CD4-positive, CD25-positive, alpha-beta regulatory T cell (primary cell): ENCODE measurements around the gene ARHGAP6. TPM values are rescaled to one million over a fixed set of nuclear protein-coding genes. Genes with fewer than 3 reads are reported as not detected.

Experiments used
- ATAC-seq, 2 donors: fragments of 150-1000 bp; cut with Tn5 transposase; one replicate each; pipeline ENCODE4 v1.10.0; 2021; ENCODE audit warnings: low read depth in 2 of 2, moderate number of reproducible peaks in 2 of 2, moderate library complexity in 1 of 2
- DNase-seq, 3 donors: peaks; one replicate each; pipeline versions ENCODE4 v3.0.0 to v3.0.0-alpha.2; 2012 to 2022; ENCODE audit warnings: mixed read lengths in 1 of 3
- H3K27ac ChIP-seq: one replicate; pipeline ENCODE4 v1.7.0; 2013; ENCODE audit warnings: mild to moderate bottlenecking, low read length; ENCODE audit not compliant: insufficient read depth, poor library complexity, severe bottlenecking
- H3K27me3 ChIP-seq: one replicate; pipeline ENCODE4 v1.7.0; 2013; ENCODE audit warnings: low read length; ENCODE audit not compliant: control insufficient read depth, insufficient read depth
- H3K36me3 ChIP-seq: one replicate; pipeline ENCODE4 v1.7.0; 2013; ENCODE audit warnings: mild to moderate bottlenecking, low read length, moderate library complexity; ENCODE audit not compliant: control insufficient read depth, insufficient read depth
- H3K4me1 ChIP-seq: 2 replicates; pipeline ENCODE4 v1.7.0; 2013; ENCODE audit warnings: mild to moderate bottlenecking, low read length; ENCODE audit not compliant: insufficient read depth, control insufficient read depth, poor library complexity, severe bottlenecking
- H3K4me3 ChIP-seq: one replicate; pipeline ENCODE4 v1.7.0; 2013; ENCODE audit warnings: low read depth, mild to moderate bottlenecking, low read length, moderate library complexity
- H3K9me3 ChIP-seq, 2 experiments: 1 replicate in 1 of 2; 2 replicates in 1 of 2; pipeline ENCODE4 v1.7.0; 2013; ENCODE audit warnings: low read length in 2 of 2, mild to moderate bottlenecking in 1 of 2, moderate library complexity in 1 of 2; ENCODE audit not compliant: control insufficient read depth in 2 of 2
- H3K27ac Mint-ChIP-seq, 3 donors: one replicate each; pipeline ENCODE4 v1.8.0; 2020 to 2022; ENCODE audit warnings: mild to moderate bottlenecking in 3 of 3, mixed read lengths in 3 of 3, moderate library complexity in 2 of 3
- H3K27me3 Mint-ChIP-seq: one replicate; pipeline ENCODE4 v1.8.0; 2022; ENCODE audit warnings: mild to moderate bottlenecking, mixed read lengths
- H3K36me3 Mint-ChIP-seq: one replicate; pipeline ENCODE4 v1.8.0; 2020; ENCODE audit warnings: mixed read lengths
- H3K4me1 Mint-ChIP-seq, 4 donors: one replicate each; pipeline ENCODE4 v1.8.0; 2020 to 2022; ENCODE audit warnings: mixed read lengths in 4 of 4, mild to moderate bottlenecking in 1 of 4
- H3K4me3 Mint-ChIP-seq, 4 donors: one replicate each; pipeline ENCODE4 v1.8.0; 2020 to 2022; ENCODE audit warnings: mild to moderate bottlenecking in 4 of 4, mixed read lengths in 4 of 4, moderate library complexity in 3 of 4
- H3K9me3 Mint-ChIP-seq, 7 donors: one replicate each; pipeline ENCODE4 v1.8.0; 2020 to 2022; ENCODE audit warnings: mixed read lengths in 7 of 7, mild to moderate bottlenecking in 3 of 7, moderate library complexity in 2 of 7
- polyA plus RNA-seq, 4 donors: library from polyadenylated mRNA; unstranded; fragments of 300-500 nt; fragmentation: Illumina TruSeq; gene quantifications; one replicate each; pipeline ENCODE4 v1.2.3, GENCODE V29; 2021
- total RNA-seq: library from RNA; stranded (reverse); gene quantifications from one replicate; pipeline ENCODE4 v1.2.3, GENCODE V29; 2022

ARHGAP6 gene
- total and polyA plus RNA-seq, 5 donors from 2014 or later: 1.8 TPM; not detected in 4

DNA sequence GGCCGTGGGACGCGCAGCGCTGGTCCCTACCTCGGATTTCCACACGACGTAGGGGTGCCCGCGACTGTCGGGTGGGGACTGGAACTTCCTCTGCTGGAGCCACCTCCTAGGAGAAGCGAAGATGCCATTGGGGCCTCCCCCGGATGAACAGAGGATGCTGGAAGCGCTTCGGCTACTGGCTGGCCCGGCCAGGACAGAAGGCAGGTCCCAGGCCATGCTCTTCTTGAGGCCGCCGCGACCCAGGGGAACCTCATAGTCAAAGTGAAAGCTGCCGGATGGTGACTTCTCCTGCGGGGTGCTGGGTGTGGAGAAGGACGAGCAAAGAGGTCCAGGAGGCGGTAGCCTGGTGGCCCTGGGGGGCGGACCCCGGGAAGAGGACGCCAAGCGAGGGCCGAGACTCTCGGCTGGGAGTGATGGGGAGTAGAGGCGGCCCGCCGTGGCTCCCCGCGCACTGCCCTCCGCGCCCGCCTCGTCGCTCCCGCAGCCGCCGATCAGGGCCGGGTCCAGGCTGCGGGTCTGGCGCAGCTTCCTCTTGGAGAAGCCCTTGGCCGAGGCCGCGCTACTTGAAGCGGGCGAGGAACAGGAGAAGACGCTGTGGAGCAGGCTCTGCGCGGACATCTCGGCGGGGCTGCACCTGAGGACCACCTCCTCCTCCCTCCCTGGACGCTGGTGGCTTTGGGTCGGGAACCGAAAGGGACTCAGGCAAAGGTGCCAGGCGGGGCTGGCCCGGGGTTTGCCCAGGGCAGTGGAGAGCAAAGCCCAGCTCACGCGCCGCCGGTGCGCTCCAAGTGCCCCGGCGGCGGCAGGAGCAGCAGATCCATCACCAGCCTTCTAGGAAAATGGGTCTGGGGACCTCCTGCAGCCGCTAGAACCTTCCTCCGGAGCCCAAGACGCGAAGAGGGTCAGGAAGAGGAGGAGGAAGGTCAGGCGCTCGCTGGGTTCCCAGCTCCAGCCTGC lies 1.2 kb downstream of the ARHGAP6 start:
- Mint-ChIP-seq H3K27me3 (peaks cover 48% of the 10 kb centered on the region), H3K9me3 (peaks cover 0 to 1% (median 0%) of the 10 kb centered on the region in 7 donors), H3K4me1 (peaks cover 0 to 4% (median 1%) of the 10 kb centered on the region in 4 donors)

DNA sequence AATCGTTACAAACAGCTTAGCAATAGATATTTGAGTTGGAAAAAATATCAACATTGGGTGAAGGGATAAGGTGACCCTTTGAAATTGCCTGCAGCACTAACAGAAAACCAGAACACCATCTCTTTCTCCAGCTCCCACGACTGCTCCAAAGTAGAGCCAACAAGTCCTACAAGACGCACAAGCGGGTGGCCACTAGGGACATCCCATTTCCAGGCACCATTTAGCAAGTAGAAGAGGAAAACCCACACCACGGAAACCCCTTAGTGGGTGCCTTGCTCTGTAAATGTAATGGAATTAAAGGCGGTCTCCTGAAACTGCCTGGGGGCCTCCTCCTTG lies 1.9 kb downstream of the ARHGAP6 start:
- Mint-ChIP-seq H3K36me3 (no peaks in the 10 kb centered on the region), H3K27me3 (peaks cover 47% of the 10 kb centered on the region), H3K9me3 (peaks cover 0 to 1% (median 0%) of the 10 kb centered on the region in 7 donors), H3K4me3 (no peak overlapping the region), H3K4me1 (peaks cover 0 to 4% (median 1%) of the 10 kb centered on the region in 4 donors), H3K27ac (no peak overlapping the region)
- no peak for ATAC-seq
- DNase-seq: no peak
- Histone ChIP-seq H3K4me1 (no peaks in the 10 kb centered on the region), H3K9me3 (no peaks in the 10 kb centered on the region), H3K4me3 (no peak overlapping the region), H3K27me3 (peaks cover 11% of the 10 kb centered on the region), H3K27ac (no peak overlapping the region), H3K36me3 (no peaks in the 10 kb centered on the region)

More for the DNA sequence above, 1.2 kb downstream of the ARHGAP6 start:
- H3K4me1 ChIP-seq: no peaks in the 10 kb centered on the region
- DNase-seq: no peak
- H3K4me3 ChIP-seq: no peak overlapping the region
- H3K36me3 ChIP-seq: no peaks in the 10 kb centered on the region
- H3K27ac ChIP-seq: no peak overlapping the region
- no peak overlapping the region for H3K27ac Mint-ChIP-seq
- H3K4me3 Mint-ChIP-seq: peak overlapping the region in 1 of 4 donors; percentile 12
- peaks cover 11% of the 10 kb centered on the region for H3K27me3 ChIP-seq
- no peak for ATAC-seq
- no peaks in the 10 kb centered on the region for H3K36me3 Mint-ChIP-seq
- no peaks in the 10 kb centered on the region for H3K9me3 ChIP-seq

DNA sequence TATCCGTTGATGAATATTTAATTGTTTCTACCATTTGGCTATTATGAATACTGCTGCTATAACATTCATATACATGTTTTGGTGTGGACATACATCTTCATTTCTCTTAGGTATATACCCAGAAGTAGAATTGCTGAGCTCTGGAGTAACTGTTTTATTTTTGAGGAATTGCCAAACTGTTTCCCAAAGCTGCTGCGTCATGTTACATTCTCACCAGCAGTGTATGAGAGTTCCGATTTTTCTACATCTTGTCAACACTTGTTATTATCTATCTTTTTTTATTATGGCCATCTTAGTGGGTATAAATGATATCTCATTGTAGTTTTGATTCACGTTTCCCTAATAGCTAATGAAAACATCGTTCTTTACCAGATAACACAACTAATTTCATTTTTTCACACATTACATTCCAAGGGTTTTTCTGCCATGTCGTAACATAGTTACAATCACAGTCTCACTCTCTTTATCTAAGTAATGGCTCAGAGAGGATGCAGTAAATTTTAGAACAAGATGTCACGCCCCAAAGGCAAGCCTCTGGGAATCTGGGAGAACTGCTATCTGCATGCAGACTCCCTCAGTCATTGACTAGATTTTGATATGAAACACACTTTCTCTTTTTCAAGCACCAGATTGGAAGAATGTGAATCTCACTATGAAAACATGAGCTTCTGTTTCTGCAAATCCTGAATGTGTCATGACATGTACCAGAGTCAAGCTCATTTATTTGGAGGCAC lies 10.3 kb downstream of the ARHGAP6 start:
- Mint-ChIP-seq H3K4me3 (no peak overlapping the region), H3K36me3 (no peaks in the 10 kb centered on the region), H3K27ac (peak overlapping the region in 1 of 3 donors; percentile 57), H3K9me3 (peaks cover 0 to 2% (median 0%) of the 10 kb centered on the region in 7 donors), H3K27me3 (peaks cover 16% of the 10 kb centered on the region), H3K4me1 (no peaks in the 10 kb centered on the region)
- H3K4me1 ChIP-seq: no peaks in the 10 kb centered on the region
- H3K36me3 ChIP-seq: no peaks in the 10 kb centered on the region
- no peaks in the 10 kb centered on the region for H3K9me3 ChIP-seq
- ATAC-seq (no peak), DNase-seq (no peak)
- no peaks in the 10 kb centered on the region for H3K27me3 ChIP-seq
- no peak overlapping the region for H3K27ac ChIP-seq
- H3K4me3 ChIP-seq: no peak overlapping the region

DNA sequence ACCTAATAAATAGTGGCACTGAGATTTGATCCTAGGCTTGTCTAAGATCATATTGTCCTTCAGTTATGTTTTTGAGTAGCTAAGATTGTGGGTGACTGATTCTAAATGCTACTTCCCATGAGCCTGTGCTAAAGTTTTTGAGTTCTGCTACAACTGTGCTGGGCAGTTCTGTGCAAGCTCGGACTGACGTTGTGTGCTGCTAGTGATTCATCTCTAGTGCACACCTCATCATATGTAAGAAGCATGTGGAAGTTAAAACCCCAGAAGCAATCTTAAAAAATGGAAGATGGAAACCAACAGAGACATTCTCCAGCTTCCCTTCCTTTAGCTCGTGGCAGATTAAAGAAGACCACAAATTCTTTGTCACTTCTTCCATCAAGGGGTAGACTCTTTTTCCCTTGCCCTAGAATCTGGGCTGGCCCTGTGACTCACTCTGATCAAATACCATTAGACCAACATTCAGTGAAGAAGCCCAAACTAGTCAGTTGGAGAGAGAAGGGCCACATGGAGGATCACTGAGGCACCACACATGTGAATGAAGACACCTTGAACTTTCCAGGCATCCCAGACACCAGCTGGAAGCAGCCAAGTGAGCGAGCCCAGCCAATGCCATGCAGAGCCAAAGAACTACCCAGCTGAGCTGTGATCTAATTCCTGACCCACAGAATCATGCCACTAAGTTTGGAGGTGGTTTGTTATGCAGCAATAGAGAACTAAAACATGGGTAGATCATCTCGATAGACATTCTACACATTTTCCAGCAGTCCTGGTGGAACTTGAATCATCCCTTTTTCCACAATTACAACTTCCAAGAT lies 16.8 kb downstream of the ARHGAP6 start:
- H3K4me3 Mint-ChIP-seq: no peak overlapping the region
- ATAC-seq (no peak), DNase-seq (no peak)
- H3K9me3 Mint-ChIP-seq: no peaks in the 10 kb centered on the region
- H3K27me3 Mint-ChIP-seq: peaks cover 5% of the 10 kb centered on the region
- no peaks in the 10 kb centered on the region for H3K27me3 ChIP-seq
- no peaks in the 10 kb centered on the region for H3K4me1 Mint-ChIP-seq
- no peaks in the 10 kb centered on the region for H3K9me3 ChIP-seq
- H3K27ac Mint-ChIP-seq: no peak overlapping the region
- no peaks in the 10 kb centered on the region for H3K4me1 ChIP-seq
- no peaks in the 10 kb centered on the region for H3K36me3 ChIP-seq
- no peak overlapping the region for H3K27ac ChIP-seq
- no peaks in the 10 kb centered on the region for H3K36me3 Mint-ChIP-seq
- H3K4me3 ChIP-seq: no peak overlapping the region

DNA sequence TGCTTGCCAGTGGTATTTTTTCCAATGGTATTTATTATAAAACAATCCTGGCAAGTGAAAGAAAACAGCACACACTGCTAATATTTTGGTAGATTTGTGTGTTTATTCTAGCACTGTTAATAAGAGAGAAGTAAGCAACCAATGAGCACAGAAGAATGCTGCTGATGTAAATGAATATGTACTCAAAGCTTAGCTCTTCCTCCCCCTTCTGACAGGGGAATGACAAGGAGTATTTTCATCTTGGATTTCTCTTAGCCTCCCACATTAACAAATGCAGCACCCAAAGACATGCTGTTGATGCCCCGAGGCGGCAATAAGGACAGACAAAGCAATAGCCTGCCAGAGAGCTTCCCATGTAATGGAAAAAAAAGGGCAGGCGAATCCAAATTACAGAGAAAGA lies 18.6 kb downstream of the ARHGAP6 start:
- Mint-ChIP-seq H3K4me1 (no peaks in the 10 kb centered on the region), H3K36me3 (no peaks in the 10 kb centered on the region), H3K27me3 (peaks cover 5% of the 10 kb centered on the region), H3K27ac (no peak overlapping the region), H3K9me3 (no peaks in the 10 kb centered on the region), H3K4me3 (no peak overlapping the region)
- Histone ChIP-seq H3K27me3 (no peaks in the 10 kb centered on the region), H3K4me3 (no peak overlapping the region), H3K9me3 (no peaks in the 10 kb centered on the region), H3K4me1 (no peaks in the 10 kb centered on the region), H3K36me3 (no peaks in the 10 kb centered on the region), H3K27ac (no peak overlapping the region)
- ATAC-seq: no peak
- DNase-seq: no peak

DNA sequence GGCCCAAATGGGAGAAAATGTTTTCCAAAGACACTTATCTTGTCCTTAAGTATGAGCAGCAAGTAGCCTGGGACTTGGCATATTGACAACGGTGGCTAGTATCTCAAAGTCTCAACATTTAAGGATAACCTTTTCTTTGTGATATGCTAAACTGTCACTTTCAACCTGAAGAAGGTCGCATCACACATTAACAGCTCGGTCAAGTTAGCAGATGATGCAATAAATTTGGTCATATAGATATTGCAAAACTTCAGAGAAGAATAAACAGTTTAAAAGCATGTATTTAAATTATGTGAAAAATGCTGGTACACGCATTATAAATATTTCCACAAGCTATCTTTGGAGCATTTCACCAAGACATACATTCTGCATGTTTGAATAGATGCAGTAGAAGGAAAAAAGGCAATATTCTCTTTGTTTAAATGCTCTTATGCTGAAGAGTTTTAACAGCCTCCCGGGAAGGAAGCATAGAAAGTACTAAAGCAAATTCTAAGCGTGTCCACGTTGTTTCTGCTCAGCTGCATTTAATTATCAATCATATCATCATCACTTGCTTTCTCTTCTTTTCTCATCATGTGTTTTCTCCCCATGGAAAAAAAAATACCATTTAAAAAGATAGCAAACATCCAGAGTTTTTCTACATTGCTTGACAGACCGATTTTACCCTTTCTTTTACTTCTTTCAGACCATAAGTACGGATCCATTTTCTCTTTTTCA lies 24.2 kb downstream of the ARHGAP6 start:
- no peaks in the 10 kb centered on the region for H3K36me3 ChIP-seq
- H3K27ac Mint-ChIP-seq: peak overlapping the region in 1 of 3 donors; percentile 11
- peaks cover 16% of the 10 kb centered on the region for H3K27me3 Mint-ChIP-seq
- H3K4me3 ChIP-seq: no peak overlapping the region
- peaks cover 0 to 1% (median 0%) of the 10 kb centered on the region in 7 donors for H3K9me3 Mint-ChIP-seq
- H3K36me3 Mint-ChIP-seq: no peaks in the 10 kb centered on the region
- no peaks in the 10 kb centered on the region for H3K9me3 ChIP-seq
- no peak overlapping the region for H3K4me3 Mint-ChIP-seq
- no peak for DNase-seq
- H3K4me1 Mint-ChIP-seq: no peaks in the 10 kb centered on the region
- ATAC-seq: no peak
- H3K27me3 ChIP-seq: peaks cover 3% of the 10 kb centered on the region
- H3K4me1 ChIP-seq: no peaks in the 10 kb centered on the region
- no peak overlapping the region for H3K27ac ChIP-seq

DNA sequence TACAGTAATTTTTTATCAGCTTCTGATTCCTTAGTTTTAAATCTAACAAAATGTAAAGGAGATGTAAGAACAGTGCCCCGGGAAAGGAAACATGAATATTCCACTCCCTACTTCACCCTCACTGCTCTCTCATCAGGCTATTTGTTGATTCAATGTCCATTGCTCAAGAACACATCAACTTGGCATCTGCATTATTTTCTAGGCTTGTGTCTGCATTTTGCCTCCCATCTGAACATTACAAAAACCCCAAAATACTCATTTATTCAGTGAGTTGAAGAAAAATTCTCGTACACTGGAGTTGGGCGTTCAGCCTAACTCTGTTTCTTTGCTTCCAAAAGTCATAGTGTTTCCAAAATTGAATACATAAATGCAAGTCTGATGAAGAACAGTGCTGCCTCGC lies 25.6 kb downstream of the ARHGAP6 start:
- no peaks in the 10 kb centered on the region for H3K36me3 Mint-ChIP-seq
- Histone ChIP-seq H3K36me3 (no peaks in the 10 kb centered on the region), H3K9me3 (no peaks in the 10 kb centered on the region), H3K27me3 (peaks cover 3% of the 10 kb centered on the region), H3K27ac (no peak overlapping the region), H3K4me3 (no peak overlapping the region), H3K4me1 (no peaks in the 10 kb centered on the region)
- H3K27ac Mint-ChIP-seq: no peak overlapping the region
- peaks cover 0 to 1% (median 0%) of the 10 kb centered on the region in 7 donors for H3K9me3 Mint-ChIP-seq
- peaks cover 10% of the 10 kb centered on the region for H3K27me3 Mint-ChIP-seq
- ATAC-seq (no peak), DNase-seq (no peak)
- no peaks in the 10 kb centered on the region for H3K4me1 Mint-ChIP-seq
- no peak overlapping the region for H3K4me3 Mint-ChIP-seq
